NCI-H510A (cell line): ENCODE measurements around the gene RASSF6.
"Not testable (repeated sequence)": the region's sequence is repeated elsewhere in the genome, so short reads cannot be mapped to it uniquely, and the experiment has no call there.

Experiments used
- DNase-seq: peaks from one replicate; lab custom pipeline; 2025; lab: John Stamatoyannopoulos, UW

Gene RASSF6

GRCh38 chr4:73577371-73577770 lies 42.9 kb downstream of the RASSF6 start:
- DNase-seq, result no peak

- DNase-seq, result no peak
These were observed 43.9 kb downstream of the RASSF6 start for GRCh38 chr4:73576381-73576780.

GRCh38 chr4:73575660-73576059 lies 44.6 kb downstream of the RASSF6 start:
- DNase-seq, result no peak

GRCh38 chr4:73573794-73574528 lies 46.3 kb downstream of the RASSF6 start:
- DNase-seq, result peak; percentile 79

GRCh38 chr4:73550865-73551264 lies 69.4 kb downstream of the RASSF6 start:
- DNase-seq, result not testable (repeated sequence)

- DNase-seq, result no peak
These were observed 75.6 kb downstream of the RASSF6 start for GRCh38 chr4:73544620-73545019.

- no peak for DNase-seq
These were observed 79.0 kb downstream of the RASSF6 start for GRCh38 chr4:73541251-73541650.

- no peak for DNase-seq
These were observed 79.4 kb downstream of the RASSF6 start for GRCh38 chr4:73540826-73541225.

- DNase-seq, result no peak
These were observed 80.8 kb downstream of the RASSF6 start for GRCh38 chr4:73539386-73539785.

- DNase-seq, result no peak
These were observed 82.1 kb downstream of the RASSF6 start for GRCh38 chr4:73538162-73538561.

GRCh38 chr4:73533515-73534422 lies 86.5 kb downstream of the RASSF6 start:
- no peak for DNase-seq

- DNase-seq, result no peak
These were observed 92.1 kb downstream of the RASSF6 start for GRCh38 chr4:73528171-73528570.

- DNase-seq, result no peak
These were observed 93.0 kb downstream of the RASSF6 start for GRCh38 chr4:73527196-73527595.

GRCh38 chr4:73525611-73526010 lies 94.6 kb downstream of the RASSF6 start:
- no peak for DNase-seq

- no peak for DNase-seq
These were observed 97.1 kb downstream of the RASSF6 start for GRCh38 chr4:73523126-73523525.
